Spleen (tissue), 7 donors: Measurements from ENCODE around the gene BACH2.

ENCODE experiments used
- CTCF ChIP-seq, 11 experiments: fragments of 200-600 bp in 7 of 11; fragments of 450-650 bp in 4 of 11; sonication (generic) in 4 of 11; IDR thresholded peaks in 8 of 11; conservative IDR thresholded peaks in 3 of 11; 1 replicate in 7 of 11; 2 replicates in 4 of 11; pipeline versions ENCODE4 v1.4.0 to v1.8.0; 2016 to 2021; ENCODE audit warnings: antibody characterized with exemption in 11 of 11, inconsistent platforms in 4 of 11, mild to moderate bottlenecking in 1 of 11
- POLR2A ChIP-seq, 3 donors: fragments of 450-650 bp; IDR thresholded peaks; one replicate each; pipeline ENCODE4 v1.5.1; 2017; ENCODE audit warnings: antibody characterized with exemption in 3 of 3, mild to moderate bottlenecking in 1 of 3
- donor health status: DM: no; HTN: no; CAD: no; lungs with moderate emphysema.
- donor health status: DM: no; HTN: no; CAD: no.
- donor health status: DM: no; HTN: no; CAD: no.

GRCh38 chr6:90096818-90097217 lies 199.8 kb downstream of the BACH2 start:
- TF ChIP-seq POLR2A (IDR thresholded peaks at IDR 0.05), result no peak
- TF ChIP-seq CTCF (IDR thresholded peaks at IDR 0.05 in 8 of 11, conservative IDR thresholded peaks at IDR 0.05 in 3 of 11), result no peak
